HL-60 (cell line): Measurements from ENCODE around the gene KIAA1549.

Experiments
- CTCF ChIP-seq: IDR thresholded peaks from one replicate; pipeline ENCODE4 v1.5.1; 2011; ENCODE audit warnings: low read length, control low read depth, inconsistent platforms; ENCODE audit not compliant: insufficient read depth
- GABPA ChIP-seq: IDR thresholded peaks from 2 replicates; pipeline ENCODE4 v1.6.1; 2012; ENCODE audit warnings: low read depth
- POLR2AphosphoS5 ChIP-seq: IDR thresholded peaks from 2 replicates; pipeline ENCODE4 v1.6.1; 2012; ENCODE audit warnings: low read depth
- REST ChIP-seq: IDR thresholded peaks from 2 replicates; pipeline ENCODE4 v1.6.1; 2012; ENCODE audit warnings: low read depth; ENCODE audit not compliant: insufficient replicate concordance

GRCh38 chr7:138895679-138896078 lies 85.5 kb downstream of the KIAA1549 start:
- TF ChIP-seq REST (no peak), CTCF (no peak), POLR2AphosphoS5 (no peak), GABPA (no peak)
